Body of pancreas (tissue), 4 donors: ENCODE results near the gene SPATA31A3.
"Not testable (repeated sequence)": the region's sequence is repeated elsewhere in the genome, so short reads cannot be mapped to it uniquely, and the experiment has no call there.

Experiments
- POLR2A ChIP-seq, 3 donors: fragments of 450-650 bp; IDR thresholded peaks; one replicate each; pipeline ENCODE4 v1.6.1; 2016; ENCODE audit warnings: antibody characterized with exemption in 3 of 3, mild to moderate bottlenecking in 2 of 3
- TF ChIP-seq, protein P1 (sequence below), 7 experiments: fragments of 450-650 bp in 4 of 7; fragments of 200-600 bp in 3 of 7; sonication (generic) in 3 of 7; IDR thresholded peaks; one replicate each; pipeline ENCODE4 v1.5.1; 2016 to 2019; ENCODE audit warnings: antibody characterized with exemption in 7 of 7

- TF ChIP-seq, protein P1, sequence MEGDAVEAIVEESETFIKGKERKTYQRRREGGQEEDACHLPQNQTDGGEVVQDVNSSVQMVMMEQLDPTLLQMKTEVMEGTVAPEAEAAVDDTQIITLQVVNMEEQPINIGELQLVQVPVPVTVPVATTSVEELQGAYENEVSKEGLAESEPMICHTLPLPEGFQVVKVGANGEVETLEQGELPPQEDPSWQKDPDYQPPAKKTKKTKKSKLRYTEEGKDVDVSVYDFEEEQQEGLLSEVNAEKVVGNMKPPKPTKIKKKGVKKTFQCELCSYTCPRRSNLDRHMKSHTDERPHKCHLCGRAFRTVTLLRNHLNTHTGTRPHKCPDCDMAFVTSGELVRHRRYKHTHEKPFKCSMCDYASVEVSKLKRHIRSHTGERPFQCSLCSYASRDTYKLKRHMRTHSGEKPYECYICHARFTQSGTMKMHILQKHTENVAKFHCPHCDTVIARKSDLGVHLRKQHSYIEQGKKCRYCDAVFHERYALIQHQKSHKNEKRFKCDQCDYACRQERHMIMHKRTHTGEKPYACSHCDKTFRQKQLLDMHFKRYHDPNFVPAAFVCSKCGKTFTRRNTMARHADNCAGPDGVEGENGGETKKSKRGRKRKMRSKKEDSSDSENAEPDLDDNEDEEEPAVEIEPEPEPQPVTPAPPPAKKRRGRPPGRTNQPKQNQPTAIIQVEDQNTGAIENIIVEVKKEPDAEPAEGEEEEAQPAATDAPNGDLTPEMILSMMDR (IDR thresholded peaks at IDR 0.05) = not testable (repeated sequence)
- TF ChIP-seq POLR2A (IDR thresholded peaks at IDR 0.05) = not testable (repeated sequence)
Observed at GRCh38 chr9:66938322-66938721, 54.0 kb downstream of the SPATA31A3 start.
